ENCODE results near the gene GPR150. TPM values are rescaled to one million over a fixed set of nuclear protein-coding genes. Genes with fewer than 3 reads are reported as not detected.
A peak's percentile ranks its signal among the peaks of the same experiment; 100 is the strongest.

Gene GPR150
- total RNA-seq, 1 donor: 0.36 TPM

DNA sequence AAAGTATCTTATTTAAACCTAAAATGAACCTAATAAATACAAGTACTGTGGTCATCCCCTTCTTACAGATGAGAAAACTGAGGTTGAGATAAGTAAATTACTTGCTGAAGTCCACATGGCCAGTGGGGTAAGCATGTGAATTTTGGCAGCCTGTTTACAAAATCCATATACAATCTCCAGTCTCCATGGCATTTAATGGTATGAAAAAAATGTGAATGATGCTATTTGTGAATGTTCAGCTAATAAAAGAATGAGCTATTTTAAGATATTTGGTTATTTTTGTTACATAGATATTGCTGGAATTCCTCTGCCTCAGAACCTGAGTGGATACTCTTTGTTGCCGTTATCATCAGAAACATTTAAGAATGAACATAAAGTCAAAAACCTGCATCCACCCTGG lies 19.3 kb upstream of the GPR150 start:
- no peaks in the 10 kb centered on the region for H3K36me3 ChIP-seq (ENCODE audit: insufficient read depth, low read length)
- H4K20me1 ChIP-seq (ENCODE audit: insufficient read depth, low read length): no peaks in the 10 kb centered on the region
- peak overlapping the region; percentile 46 for H3K27ac ChIP-seq (ENCODE audit: low read depth, low read length)
- H3K4me1 ChIP-seq (ENCODE audit: insufficient read depth, low read length): no peaks in the 10 kb centered on the region
- TF ChIP-seq, protein P1, sequence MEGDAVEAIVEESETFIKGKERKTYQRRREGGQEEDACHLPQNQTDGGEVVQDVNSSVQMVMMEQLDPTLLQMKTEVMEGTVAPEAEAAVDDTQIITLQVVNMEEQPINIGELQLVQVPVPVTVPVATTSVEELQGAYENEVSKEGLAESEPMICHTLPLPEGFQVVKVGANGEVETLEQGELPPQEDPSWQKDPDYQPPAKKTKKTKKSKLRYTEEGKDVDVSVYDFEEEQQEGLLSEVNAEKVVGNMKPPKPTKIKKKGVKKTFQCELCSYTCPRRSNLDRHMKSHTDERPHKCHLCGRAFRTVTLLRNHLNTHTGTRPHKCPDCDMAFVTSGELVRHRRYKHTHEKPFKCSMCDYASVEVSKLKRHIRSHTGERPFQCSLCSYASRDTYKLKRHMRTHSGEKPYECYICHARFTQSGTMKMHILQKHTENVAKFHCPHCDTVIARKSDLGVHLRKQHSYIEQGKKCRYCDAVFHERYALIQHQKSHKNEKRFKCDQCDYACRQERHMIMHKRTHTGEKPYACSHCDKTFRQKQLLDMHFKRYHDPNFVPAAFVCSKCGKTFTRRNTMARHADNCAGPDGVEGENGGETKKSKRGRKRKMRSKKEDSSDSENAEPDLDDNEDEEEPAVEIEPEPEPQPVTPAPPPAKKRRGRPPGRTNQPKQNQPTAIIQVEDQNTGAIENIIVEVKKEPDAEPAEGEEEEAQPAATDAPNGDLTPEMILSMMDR (IDR thresholded peaks at IDR 0.05; ENCODE audit: extremely low read depth, low read depth, low read length): no peak
- no peaks in the 10 kb centered on the region for H3K27me3 ChIP-seq (ENCODE audit: insufficient read depth, low read length)
- H3K79me2 ChIP-seq (ENCODE audit: insufficient read depth, low read length): no peaks in the 10 kb centered on the region
- no peak overlapping the region for H3K4me3 ChIP-seq (ENCODE audit: insufficient read depth, low read length)
- no peak for DNase-seq (ENCODE audit: insufficient read length, low spot score, missing footprints)
- H3K4me2 ChIP-seq (ENCODE audit: insufficient read depth, low read length): no peak overlapping the region
- H3K9me3 ChIP-seq (ENCODE audit: low read depth, low read length): no peaks in the 10 kb centered on the region
- no peak overlapping the region for H2AFZ ChIP-seq (ENCODE audit: low read length)

DNA sequence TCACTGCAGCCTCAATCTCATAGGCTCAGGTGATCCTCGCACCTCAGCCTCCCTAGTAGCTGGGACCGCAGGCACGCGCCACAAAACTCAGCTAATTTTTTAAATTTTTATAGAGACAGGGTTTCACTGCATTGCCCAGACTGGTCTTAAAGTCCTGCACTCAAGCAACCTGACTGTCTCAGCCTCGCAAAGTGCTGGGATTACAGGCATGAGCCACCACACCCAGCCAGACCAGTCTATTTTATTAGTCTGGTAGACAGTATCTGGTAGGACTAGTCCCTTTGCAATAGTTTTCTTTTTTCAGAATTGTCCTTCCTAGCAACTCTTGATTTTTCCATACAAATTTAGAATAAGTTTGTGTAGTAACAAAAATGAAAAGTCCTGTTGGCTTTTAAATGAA lies 14.1 kb upstream of the GPR150 start:
- Histone ChIP-seq H2AFZ (ENCODE audit: low read length) (no peak overlapping the region), H3K4me2 (ENCODE audit: insufficient read depth, low read length) (no peak overlapping the region), H3K9me3 (ENCODE audit: low read depth, low read length) (no peaks in the 10 kb centered on the region), H3K79me2 (ENCODE audit: insufficient read depth, low read length) (no peaks in the 10 kb centered on the region), H3K36me3 (ENCODE audit: insufficient read depth, low read length) (no peaks in the 10 kb centered on the region), H3K27me3 (ENCODE audit: insufficient read depth, low read length) (no peaks in the 10 kb centered on the region), H3K27ac (ENCODE audit: low read depth, low read length) (no peak overlapping the region), H4K20me1 (ENCODE audit: insufficient read depth, low read length) (no peaks in the 10 kb centered on the region), H3K4me1 (ENCODE audit: insufficient read depth, low read length) (no peaks in the 10 kb centered on the region), H3K4me3 (ENCODE audit: insufficient read depth, low read length) (no peak overlapping the region)
- TF ChIP-seq, protein P1 (IDR thresholded peaks at IDR 0.05; ENCODE audit: extremely low read depth, low read depth, low read length): no peak
- no peak for DNase-seq (ENCODE audit: insufficient read length, low spot score, missing footprints)

DNA sequence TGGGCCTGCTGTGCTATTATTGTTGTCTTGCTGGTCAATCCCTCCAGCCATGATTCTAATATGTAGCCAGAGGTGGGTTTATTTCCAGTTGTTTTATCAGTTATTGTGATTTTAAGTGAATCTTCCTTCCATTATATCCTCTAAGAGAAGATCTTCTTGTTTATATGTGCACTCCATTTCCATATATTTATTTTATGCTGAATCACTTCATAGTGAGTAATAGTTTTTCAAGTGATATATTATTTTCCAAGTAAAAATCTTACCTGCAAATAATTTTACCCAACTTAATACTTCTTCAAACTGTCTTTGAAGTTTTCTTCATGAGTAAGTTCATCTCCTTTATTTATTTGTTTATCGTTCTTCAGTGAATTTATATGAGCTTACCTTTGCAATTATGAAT lies 13.5 kb upstream of the GPR150 start:
- no peaks in the 10 kb centered on the region for H3K4me1 ChIP-seq (ENCODE audit: insufficient read depth, low read length)
- H3K27ac ChIP-seq (ENCODE audit: low read depth, low read length): no peak overlapping the region
- H3K9me3 ChIP-seq (ENCODE audit: low read depth, low read length): no peaks in the 10 kb centered on the region
- no peaks in the 10 kb centered on the region for H3K79me2 ChIP-seq (ENCODE audit: insufficient read depth, low read length)
- DNase-seq (ENCODE audit: insufficient read length, low spot score, missing footprints): no peak
- no peak overlapping the region for H3K4me3 ChIP-seq (ENCODE audit: insufficient read depth, low read length)
- no peak overlapping the region for H2AFZ ChIP-seq (ENCODE audit: low read length)
- TF ChIP-seq, protein P1 (IDR thresholded peaks at IDR 0.05; ENCODE audit: extremely low read depth, low read depth, low read length): no peak
- H3K4me2 ChIP-seq (ENCODE audit: insufficient read depth, low read length): no peak overlapping the region
- H4K20me1 ChIP-seq (ENCODE audit: insufficient read depth, low read length): no peaks in the 10 kb centered on the region
- H3K36me3 ChIP-seq (ENCODE audit: insufficient read depth, low read length): no peaks in the 10 kb centered on the region
- H3K27me3 ChIP-seq (ENCODE audit: insufficient read depth, low read length): no peaks in the 10 kb centered on the region

DNA sequence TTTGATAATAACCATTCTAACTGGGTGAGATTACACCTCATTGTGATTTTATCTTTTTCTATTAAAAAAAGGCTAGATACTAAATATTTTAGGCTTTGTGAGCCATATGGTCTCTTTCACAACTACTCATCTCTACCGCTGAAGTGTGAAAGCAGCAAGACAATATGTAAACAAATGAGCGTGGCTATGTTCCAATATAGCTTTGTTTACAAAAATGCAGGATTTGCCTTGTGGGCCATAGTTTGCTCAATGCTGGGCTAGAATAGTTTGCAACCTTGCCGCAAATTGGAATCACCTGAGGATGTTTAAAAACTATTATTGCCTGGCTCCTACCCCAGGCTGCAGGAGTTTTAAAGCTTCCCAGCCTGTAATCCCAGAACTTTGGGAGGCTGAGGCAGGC lies 10.2 kb upstream of the GPR150 start:
- Histone ChIP-seq H3K79me2 (ENCODE audit: insufficient read depth, low read length) (no peaks in the 10 kb centered on the region), H3K36me3 (ENCODE audit: insufficient read depth, low read length) (no peaks in the 10 kb centered on the region), H3K27ac (ENCODE audit: low read depth, low read length) (no peak overlapping the region), H3K9me3 (ENCODE audit: low read depth, low read length) (no peaks in the 10 kb centered on the region), H4K20me1 (ENCODE audit: insufficient read depth, low read length) (no peaks in the 10 kb centered on the region), H2AFZ (ENCODE audit: low read length) (no peak overlapping the region), H3K4me2 (ENCODE audit: insufficient read depth, low read length) (no peak overlapping the region), H3K4me1 (ENCODE audit: insufficient read depth, low read length) (no peaks in the 10 kb centered on the region), H3K4me3 (ENCODE audit: insufficient read depth, low read length) (no peak overlapping the region), H3K27me3 (ENCODE audit: insufficient read depth, low read length) (no peaks in the 10 kb centered on the region)
- no peak for DNase-seq (ENCODE audit: insufficient read length, low spot score, missing footprints)
- TF ChIP-seq, protein P1 (IDR thresholded peaks at IDR 0.05; ENCODE audit: extremely low read depth, low read depth, low read length): no peak
